Fibroblast of skin of left biceps (primary cell): Measurements from ENCODE around the gene CCDC71.
A peak's percentile ranks its signal among the peaks of the same experiment; 100 is the strongest.

Experiments used
- DNase-seq, 2 experiments: peaks; one replicate each; pipeline ENCODE4 v3.0.0-alpha.2; 2013; ENCODE audit warnings: low read depth in 2 of 2

Gene CCDC71

GRCh38 chr3:49170744-49171118 is 4.6 kb upstream of the CCDC71 start:
- DNase-seq: no peak

DNA sequence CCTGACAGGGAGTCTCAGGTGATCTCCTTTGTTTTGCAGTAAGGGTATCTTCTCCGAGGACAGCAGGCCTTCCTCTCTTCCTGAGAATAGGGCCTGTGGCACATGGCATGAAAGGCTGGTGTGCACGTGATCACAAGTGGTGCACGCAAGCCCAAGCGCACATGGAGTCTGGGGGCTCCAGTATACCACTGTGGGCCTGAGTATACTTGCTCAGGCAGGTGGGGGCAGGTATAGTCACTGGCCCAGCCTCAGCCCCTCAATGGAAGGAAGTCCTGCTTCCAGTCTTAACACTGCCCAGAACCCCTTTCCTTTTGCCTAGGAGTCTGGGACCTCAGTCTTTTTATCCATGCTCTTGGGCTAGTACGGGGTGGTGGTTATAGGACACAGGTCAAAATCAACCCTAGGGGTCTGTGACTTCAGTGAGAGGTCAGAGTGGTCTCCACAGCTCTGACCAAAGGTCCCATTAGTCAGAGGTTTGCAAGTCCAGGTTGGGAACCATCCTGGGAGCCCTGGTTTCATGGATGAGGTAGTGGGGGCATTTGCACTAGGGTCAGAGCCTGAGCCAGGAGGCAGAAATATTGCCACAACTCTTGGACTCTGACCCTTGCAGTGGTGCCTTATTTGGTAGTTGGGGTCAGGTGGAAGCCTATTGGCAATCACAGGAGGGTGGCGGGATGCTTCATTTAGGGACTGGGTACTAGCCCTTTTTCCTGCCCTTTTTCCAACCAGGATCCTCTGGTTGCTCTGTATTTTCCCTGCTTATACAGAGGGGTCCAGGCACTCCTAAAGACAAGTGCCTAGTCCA is 823 bp upstream of the CCDC71 start:
- no peak for DNase-seq

DNA sequence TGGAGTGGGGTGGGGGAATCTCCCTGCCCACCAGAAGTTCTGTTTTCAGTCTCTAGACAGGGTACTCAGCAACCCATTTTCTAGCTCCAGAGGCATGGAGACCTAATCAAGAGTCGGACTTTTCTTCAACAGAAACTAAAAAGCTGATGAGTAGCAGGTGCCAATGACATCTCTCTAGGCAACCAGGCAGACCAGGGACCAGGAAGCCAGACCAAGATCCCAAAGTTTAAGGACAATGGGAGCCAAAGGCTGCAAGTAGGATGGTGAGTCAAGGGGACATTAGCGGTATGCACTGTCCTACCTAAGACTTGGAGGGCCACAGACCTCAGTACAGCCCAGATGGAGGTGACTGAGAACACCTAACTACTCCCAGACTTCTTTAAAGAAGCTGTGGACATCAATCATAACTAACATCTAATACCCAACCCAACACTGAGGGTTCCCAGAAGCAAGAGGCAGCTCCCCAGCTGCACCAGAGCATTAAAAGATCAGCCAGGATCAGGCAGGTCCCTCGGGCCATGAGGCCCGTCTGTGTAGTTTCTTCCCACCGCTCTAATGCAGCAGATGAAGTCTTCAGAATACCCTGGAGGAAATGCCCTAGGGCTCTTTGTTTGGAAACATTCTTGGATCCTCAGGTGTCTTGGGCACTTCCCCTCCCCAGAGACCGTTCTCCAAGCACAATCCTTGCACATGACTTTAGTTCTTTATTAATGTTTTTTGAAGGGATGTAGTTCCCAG is 979 bp downstream of the CCDC71 start:
- no peak for DNase-seq

DNA sequence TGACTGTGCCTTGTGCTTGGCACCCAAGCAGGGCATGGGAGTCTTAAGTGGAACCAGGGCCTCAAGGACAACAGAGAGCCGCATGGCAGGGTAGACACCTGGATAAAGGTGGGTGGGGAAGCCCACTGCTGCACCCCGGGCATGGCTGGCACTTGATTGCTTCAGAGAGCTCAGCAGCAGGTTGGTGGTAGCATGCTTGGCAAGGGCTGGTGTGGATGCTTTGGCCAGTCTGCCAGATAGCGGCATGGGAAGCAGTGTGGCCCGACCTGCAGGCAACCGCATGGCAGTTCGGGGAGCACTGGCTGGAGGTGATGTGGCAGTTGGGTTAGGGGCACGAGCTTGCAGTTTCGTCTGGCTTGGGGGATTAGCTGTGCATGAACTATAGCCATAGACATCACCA is 2.5 kb downstream of the CCDC71 start:
- DNase-seq: no peak

DNA sequence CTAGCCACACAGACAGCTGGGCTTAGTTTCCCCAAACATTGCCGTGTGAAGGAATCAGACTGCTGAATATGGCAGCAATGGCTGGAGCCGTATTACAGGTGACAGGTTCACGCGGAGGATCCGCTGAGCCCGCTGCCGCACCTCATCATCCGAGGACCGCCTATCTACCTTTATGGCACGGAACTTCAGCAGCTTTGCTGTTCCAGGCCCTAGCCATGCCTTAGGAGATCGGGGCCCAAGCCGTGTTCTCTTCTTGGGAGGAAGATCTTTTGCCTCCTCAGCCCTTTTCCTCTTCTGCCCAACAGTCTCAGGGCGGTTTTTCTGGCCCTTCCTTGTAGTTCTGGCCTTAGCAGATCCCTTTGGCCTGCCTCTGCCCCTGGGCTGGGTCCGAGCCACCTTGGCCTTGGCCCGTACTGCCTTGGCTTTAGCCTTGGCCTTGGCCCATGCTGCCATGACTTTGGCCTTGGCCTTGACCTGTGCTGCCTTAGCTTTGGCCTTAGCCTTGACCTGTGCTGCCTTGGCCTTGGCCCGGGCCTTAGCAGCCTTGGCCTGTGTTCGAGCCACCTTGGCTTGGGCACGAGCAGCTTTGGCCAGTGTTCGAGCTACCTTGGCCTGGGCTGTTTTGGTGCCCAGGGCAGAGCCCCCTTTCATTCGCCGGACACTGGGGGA is 3.2 kb downstream of the CCDC71 start:
- DNase-seq: no peak

GRCh38 chr3:49161808-49162530 is 4.2 kb downstream of the CCDC71 start:
- DNase-seq: no peak

DNA sequence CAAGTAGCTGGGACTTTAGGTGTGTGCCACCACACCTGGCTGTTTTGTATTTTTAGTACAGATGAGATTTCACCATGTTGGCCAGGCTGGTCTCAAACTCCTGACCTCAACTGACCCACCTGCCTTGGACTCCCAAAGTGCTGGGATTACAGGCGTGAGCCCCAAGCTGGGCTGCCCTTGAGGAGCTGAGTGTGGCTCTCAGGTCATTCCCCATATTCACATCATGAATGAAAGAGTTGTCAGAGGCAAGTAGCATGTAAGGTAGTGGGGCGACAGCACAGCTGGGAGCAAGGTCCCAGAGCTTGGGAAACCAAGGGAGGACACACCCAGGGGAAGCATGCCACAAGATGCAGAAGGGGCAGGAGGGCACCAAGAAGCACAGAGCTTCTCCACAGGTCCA is 4.9 kb downstream of the CCDC71 start:
- no peak for DNase-seq

- DNase-seq: no peak
Observed at GRCh38 chr3:49158792-49159191, 7.3 kb downstream of the CCDC71 start.

DNA sequence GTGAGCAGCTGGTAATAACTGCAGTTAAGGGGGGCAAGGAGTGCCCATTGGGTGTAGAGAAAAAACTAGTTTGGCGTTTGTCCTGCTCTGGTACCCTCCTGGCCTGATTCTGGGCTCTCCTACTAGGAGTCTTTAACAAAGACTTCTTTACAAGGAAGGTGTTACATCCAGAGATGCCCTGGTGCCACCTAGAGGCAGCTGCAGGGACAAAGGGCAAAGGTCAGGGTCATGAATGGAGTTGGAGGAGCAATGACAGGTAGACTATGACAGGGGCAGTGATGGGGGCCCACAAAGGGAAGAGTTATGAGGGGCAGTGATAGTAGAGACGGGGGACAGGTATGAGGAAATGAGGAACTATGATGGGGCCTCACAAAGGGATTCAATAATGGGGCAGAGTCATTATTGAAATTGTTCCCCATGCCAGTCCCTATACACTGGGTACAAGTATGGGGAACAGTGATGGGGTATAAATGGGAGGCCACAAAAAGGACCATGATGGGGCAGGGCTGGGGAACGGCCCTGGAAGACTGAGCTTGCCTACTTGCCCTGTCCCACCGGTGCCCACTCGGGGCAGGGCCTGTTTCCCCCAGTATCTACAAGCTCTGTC is 7.9 kb downstream of the CCDC71 start:
- DNase-seq: no peak

- no peak for DNase-seq
Observed at GRCh38 chr3:49157289-49157688, 8.8 kb downstream of the CCDC71 start.

GRCh38 chr3:49153349-49153912 is 12.7 kb downstream of the CCDC71 start:
- no peak for DNase-seq

DNA sequence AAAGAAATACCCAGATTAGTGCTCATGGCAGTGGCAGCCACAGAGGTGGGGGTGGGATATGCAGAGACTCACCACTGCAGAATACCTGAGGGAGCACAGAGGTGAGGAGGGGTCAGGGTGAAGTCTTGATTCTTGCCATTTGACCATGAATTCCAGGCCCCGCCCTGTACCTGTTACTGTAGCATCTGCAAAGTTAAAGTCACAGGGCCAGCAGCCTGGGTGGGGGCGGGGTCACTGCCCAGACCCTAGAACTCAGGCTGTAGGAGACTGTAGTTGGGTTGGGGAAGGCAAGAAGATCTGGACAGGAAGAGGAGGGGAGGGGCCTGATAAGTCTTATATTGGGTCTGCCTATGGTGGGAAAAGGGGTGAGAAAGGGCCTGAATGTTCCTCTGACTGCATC is 14.5 kb downstream of the CCDC71 start:
- DNase-seq: no peak

DNA sequence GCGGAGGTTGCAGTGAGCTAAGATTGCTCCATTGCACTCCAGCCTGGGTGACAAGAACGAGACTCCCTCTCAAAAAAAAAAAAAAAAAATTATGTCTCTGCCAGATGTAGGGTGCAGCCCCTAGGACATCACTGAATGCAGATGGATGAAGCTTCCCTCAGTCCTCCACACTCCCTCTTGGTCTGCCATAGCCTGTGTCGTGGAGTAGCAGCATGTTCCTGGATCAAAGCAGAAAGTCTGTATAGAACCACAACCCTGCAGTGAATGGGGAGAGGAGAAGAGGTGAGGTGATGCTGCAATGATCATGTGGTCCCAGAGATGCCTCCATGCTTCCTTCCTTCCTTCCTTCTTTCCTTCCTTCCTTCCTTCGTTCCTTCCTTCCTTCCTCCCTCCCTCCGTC is 18.0 kb downstream of the CCDC71 start:
- DNase-seq: no peak

DNA sequence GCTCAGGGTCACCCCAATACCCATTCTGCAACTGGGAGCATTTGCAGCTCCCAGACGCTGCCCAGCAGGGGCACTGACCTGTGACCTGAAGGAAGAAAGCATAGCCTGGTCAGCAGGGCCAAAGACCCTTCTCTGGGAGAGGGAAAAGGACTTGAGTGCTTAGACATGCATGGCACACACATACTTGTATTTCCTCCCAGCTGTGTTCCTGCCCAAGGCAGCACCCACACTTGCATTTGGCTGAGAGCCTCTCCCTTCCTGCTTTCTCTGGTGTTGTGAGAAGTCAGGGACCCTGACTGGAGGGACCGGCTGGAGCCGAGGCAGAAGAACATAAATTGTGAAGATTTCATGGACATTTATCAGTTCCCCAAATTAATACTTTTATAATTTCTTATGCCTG is 26.1 kb downstream of the CCDC71 start:
- DNase-seq: no peak

DNA sequence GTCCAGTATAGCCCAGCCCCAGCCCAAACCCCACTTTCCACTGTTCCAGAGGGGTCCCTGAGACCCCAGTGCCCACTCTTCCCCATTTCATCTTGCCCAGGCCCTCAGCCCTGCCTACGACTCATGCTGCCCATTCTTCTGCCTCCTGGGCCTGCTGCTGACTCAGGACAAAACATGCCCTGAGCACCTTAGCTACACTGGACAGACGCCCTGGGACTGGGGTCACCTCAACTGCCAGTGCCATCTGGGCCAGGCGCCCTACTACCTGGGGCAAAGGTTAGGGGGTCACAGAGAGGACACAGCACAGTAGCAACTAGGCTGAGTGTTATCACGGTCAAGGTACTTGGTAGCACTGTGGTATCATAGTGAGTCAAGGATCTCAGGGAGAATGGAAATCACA is 30.6 kb downstream of the CCDC71 start:
- no peak for DNase-seq

DNA sequence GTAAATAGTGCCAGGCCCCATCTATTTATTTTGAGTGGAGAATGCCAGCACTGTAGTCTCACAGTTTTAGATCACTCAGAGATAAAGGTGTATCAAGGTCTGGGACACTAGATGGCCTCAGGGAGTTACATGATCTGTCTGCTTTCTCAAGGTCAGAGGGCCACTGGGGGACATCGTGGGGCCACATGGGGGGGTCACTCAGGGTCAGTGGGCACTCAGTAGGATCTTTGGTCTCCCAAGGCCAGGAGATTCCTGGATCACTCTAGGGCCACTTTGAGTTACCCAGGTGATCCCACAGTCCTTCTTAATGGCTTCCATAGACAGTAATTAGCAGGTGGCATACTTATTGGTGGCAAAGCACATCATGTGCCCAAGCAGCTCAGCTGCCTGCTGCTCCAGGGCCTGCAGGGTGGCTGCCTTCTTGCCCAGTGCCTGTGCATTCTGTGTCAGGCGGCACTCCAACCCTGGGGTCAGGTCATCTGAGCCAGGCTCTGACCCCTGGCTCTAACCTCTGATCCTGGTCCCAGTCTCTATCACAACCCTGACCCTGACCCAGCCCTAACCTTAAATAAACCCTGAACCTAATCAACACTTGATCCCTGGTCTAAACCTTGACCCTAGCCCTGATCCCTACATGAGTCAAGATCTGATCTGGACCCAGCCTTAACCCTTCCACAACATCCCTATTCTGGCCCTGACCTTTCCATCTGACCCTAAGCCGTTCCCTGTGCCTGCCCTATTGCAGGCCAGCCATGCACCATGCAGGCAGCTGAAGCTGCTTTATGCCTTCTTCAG is 31.5 kb downstream of the CCDC71 start:
- DNase-seq: no peak

DNA sequence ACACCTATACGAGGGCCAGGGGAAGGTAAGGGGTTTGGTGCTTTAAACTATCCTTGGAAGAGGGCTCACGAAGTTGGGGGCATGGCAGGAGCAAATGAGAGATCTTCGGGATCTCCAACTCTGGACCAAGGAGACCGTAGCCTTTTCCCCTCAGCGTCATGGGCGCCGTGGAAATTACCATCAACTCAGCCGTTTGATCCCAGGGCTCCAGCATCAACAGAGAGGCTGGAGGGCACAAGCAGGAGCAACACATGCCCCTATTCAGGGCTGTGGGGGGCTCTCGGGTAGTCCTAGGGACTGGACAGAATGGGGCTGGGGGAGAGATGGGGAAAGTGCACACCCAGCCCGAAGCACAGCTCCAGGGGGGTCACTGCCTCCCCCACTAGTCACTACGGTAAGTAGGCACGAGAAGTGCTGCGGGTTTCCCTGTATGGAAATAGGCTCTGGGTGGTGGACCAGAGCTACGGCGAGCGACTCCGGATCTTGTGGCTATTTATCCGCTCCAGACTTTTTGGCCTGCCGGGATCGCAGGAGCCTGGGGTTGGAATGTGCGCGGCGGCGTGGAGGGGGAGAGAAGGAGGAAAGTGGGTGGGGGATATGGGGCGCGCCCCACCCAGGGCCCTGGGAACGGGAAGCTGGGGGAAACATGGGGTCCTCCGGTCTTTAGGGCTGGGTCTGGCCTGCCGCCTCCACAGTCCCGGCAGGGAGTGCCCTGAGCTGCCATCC is 32.7 kb downstream of the CCDC71 start:
- peak; percentile 76 to 84 for DNase-seq

- DNase-seq: peak; percentile 35 to 40
Observed at GRCh38 chr3:49132437-49133225, 33.5 kb downstream of the CCDC71 start, which contains the start of gene LAMB2. LAMB2 (minus strand) TSS chr3:49133050; CDS start chr3:49132867, 183 bp downstream.

- no peak for DNase-seq
Observed at GRCh38 chr3:49132073-49132436, 34.1 kb downstream of the CCDC71 start.
